ENCODE results near the gene TMEM214.

Gene TMEM214

DNA sequence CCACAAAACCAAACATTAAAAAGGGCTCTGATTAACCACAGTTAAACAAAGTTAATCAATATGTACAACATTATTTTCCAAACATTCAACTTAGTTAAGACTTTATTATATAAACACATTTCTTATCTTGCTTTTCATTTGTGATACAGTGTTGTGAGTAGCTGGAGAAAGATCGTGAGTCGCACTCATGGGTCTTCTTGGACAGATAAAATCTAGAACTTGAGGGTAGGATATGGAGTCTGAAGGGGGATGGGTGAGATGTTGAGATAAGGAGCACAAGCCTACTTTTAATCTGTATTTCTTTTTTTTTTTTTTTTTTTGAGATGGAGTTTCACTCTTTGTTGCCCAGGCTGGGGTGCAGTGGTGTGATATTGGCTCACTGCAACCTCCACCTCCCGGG, 22.6 kb upstream of the TMEM214 start:
- no peak for DNase-seq (ENCODE audit: low spot score)

DNA sequence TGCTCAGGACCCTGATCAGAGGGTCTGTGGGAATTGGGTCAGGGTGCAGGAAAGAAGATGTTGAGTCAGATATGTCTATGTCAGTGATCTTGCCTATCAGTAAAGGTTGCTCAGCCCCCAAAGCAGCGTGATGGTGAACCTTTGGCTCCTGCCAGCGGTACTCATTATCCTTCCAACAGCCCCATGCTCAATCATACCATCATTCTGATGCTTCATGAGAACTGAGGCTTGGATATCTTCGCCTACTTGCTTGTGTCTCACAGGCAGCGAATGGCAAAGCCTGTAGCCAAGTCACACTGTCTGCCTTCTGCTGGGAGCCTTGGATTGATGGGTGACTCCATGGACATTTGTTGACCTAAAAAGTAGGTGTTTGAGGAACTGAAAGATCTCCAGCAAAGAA, 19.0 kb upstream of the TMEM214 start:
- no peak for DNase-seq (ENCODE audit: low spot score)

DNA sequence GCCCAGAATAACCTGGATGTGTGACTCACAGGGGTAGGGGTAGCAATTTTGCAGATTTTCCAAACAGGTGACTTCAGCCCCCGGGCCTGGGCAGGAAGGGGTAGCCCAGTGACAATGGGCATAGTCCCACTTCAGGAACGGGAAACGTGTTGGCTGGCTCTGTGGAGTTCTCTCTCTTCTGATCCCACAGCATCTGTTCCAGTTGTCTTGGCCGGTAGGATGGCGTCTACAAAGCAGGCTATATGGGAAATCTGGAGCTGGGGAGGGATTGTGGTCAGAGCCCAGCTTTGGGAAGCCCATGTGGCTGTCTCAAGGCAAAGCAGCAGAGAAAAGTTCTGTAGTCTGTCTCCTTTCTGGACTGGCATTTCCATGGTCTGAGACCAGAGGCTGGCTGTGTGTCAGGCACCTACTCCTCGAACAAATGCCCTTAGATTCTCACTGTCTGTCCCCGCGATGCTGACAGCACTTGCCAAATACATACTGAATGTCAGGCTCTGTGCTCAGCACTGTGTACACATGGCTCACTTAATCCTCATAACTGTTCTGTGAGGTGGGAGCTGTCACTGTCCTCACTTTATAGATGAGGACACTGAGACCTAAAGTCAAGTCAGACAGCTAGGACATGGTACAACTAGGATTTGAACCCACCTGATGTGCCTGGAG, 17.9 kb upstream of the TMEM214 start:
- no peak for DNase-seq (ENCODE audit: low spot score)

DNA sequence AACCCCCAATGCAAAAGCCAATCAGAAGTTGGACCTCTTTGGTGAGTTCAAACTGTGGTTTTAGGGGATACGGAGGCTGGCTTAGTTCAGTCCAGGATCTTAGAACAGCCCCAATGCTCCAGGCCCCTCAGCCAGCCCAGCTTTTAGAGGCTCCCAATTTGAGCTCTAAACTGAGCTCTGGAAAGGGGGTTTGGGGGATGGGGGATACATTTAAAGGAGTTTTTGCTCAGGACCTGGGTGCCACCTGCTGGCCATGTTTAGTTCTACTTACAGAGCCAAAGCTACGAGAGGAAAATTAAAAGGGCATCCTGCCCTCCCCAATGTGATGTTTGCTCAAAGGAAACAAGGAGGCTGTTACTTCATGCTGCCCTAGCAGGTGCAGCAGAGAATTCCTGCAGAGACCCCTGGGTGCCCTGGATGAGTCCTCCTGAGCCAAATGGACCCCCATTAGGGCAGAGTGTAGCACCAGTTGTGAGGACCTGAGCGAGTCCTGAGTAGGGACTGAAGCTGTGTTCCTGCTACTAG, 15.9 kb upstream of the TMEM214 start:
- DNase-seq (ENCODE audit: low spot score): peak; percentile 68

DNA sequence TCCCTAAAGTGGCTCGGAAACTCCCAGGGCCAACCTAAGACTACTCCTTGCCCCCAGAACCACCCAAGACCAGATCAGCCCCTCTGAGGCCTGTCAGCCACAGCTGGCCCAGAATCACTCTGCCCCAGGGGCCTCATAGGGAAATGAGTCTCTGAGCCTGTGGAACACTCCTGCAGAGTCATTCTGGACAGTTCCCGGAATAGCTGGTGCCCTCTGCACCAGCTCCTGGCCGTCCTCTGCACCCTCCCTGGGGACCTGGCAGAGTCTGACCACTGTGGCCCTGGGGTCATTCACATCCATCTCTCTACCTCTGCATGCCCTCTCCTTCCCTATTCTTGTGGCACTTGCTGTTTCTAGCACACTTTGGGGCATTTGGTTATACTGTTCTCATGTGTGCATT, 14.6 kb upstream of the TMEM214 start:
- no peak for DNase-seq (ENCODE audit: low spot score)

DNA sequence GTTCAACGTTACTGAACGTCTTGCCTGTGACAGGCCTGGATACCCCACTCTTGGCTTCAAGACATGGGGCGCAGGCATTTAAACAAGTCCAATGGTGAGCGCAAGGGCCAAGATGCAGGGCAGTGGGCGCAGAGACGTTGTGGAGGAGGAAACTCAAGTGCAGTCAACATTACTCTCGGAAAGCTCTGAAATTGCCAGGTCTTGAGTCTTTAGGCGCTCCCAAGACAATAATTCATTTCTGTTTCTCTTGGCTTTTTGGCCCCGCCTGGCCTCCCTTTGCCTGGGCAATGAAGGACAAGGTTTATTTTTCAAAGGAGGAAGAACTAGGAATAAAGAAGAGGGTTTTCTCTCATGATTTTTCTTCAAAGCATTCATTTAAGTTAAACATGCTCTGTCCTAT, 13.3 kb upstream of the TMEM214 start:
- DNase-seq (ENCODE audit: low spot score): no peak

DNA sequence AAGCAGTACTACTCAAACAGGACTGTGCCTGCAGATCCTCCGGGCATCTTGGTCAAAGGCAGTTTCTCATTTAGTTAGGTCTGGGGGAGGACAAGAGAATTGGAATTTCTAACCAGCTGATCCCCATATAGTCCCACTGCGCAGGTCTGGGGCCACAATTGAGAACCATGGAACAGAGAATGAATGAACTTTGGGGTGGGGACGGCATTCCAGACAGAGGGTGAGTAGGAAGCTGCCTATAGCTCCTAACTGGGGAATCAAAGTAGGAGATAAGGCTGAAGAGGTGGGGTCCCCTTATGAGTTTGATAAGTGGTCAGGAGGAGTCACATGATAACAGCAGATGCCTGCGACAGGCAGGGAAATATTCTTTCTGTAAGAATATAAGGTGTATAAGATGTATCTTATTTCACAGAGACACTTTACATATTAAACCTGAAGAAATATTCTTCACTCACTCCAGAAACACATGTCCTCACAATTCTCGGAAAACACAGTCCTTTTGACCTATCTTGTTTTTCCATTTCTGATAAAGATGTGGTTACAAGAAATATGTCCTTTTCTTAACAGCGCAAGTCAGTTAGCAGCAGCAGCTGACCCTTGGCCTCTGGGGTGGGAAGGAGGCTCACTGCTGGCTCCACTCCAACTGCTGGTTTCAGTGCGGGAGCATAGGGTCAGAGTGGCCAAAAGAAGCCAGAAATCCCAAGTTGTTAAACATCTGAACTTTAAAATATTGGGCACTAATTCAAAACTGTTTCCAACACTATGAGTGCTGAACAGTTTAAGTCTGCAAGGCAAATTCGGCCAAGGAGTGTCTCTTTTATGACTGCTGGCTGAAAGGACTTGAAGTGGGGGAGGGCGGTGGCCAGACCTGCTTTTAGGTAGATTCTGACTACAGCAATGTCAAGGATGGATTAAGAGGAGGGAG, 12.6 kb upstream of the TMEM214 start:
- DNase-seq (ENCODE audit: low spot score): no peak

DNA sequence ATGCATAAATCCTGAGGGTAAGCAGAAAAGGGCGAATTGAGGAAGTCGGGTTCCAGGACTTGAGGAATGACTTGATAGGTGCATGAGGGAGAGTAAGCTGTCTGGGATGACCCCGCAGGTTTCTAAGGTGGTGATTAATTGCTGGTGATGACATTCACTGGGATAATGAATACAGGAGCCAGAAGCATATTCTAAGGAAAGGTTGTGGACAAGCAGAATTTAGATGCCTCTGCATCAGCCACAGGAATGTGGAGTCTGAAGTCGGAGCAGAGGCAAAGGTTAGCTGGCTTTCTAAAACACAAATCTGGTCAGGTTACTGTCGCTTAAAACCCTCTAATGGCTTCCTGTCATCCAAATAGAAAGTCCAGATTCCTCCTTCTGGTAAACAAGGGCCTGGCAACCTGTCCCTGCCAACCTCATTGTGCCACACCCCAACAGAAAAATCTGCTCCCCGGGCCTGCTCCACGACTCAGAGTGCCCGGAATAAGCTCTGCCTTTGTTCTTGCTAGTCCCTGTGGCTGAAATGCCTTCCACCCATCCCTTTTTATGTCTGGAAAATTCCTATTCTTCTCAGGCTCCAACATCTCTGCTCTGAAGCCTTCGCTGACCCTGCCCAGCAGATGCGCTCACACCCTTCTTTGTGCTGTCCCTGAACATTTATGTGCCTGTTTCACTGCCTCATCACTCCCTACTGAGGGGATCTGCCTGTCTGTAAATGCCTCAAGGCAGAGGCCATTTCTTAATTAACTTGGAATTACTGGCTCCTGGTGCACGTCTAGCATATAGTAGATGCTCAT, 11.3 kb upstream of the TMEM214 start:
- no peak for DNase-seq (ENCODE audit: low spot score)

DNA sequence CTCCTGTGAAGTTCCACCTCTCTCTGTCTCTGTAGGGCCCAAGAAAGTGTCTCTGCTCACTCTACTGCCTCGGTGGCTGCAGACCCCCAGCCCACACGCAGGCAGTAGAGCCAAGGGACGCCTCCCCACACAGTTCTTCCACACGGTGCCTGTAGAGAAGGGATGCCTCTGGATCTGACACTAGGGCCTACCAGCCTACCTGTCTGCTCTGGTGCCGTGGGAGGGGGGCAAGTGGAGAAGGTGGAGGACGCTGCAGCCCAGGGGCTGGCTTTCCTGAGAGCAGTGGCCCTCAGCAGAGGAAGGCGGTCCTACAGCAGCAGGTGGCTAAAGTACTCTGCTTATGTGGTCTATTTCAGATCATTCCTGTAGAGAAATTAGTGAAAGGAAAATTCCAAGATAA, 9.0 kb upstream of the TMEM214 start:
- no peak for DNase-seq (ENCODE audit: low spot score)

DNA sequence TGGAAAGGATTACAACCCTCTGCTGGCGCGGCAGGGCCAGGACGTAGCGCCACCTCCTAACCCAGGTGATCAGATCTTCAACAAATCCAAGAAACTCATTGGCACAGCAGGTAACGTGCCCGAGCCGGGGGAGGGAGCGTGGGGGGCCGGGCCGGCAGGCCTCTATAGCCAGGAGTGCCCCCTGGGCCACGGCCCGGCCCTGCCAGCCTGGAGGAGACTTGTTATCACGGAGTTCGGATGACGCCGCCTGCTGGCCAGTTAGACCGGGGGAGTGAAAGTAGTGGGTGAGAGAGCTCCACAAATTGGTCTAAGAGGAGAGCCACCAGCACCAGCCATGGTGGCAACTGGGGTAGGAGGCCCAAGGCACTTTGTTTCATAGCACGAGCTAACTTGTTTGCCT, 8.6 kb upstream of the TMEM214 start:
- no peak for DNase-seq (ENCODE audit: low spot score)

DNA sequence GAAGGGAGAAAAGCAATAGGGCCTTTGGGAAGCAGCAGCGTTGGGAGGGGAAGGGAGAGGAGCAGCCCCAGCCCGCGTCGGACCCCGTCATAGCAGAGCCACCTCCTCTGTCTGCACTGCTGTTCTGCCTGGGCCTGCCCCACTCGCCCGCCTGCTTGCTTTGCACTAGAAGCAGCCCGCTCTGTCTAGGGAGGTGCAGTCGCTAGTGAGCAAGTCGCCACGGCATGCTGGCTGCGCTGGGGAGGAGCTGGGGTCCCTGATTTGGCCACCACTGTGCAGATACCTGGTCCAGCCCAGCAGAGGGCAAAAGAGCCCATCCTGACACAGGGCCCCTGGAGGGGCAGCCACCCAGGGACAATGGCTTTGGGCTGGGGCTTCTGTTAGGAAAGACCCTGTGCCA, 8.0 kb upstream of the TMEM214 start:
- no peak for DNase-seq (ENCODE audit: low spot score)

DNA sequence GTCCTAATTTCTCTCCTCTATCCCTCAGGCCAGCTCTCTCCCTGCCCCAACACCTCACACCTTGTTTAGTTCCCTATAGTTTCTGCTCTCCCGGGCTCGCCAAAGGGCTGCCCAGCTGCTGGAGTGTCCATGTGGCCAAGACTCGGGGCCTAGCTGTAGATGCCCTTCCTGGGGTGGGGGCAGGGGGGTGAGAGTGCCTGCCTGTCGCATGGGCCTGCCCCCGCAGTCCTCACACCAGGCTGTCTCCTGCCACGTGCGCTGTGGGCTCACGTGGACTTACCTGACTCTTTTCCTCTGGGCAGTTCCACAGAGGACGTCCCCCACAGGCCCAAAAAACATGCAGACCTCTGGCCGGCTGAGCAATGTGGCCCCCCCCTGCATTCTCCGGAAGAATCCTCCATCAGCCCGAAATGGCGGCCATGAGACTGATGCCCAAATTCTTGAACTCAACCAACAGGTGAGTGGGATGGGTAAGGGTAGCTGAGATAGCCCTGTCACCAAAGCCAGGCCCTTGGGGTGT, 7.4 kb upstream of the TMEM214 start:
- DNase-seq (ENCODE audit: low spot score): no peak

DNA sequence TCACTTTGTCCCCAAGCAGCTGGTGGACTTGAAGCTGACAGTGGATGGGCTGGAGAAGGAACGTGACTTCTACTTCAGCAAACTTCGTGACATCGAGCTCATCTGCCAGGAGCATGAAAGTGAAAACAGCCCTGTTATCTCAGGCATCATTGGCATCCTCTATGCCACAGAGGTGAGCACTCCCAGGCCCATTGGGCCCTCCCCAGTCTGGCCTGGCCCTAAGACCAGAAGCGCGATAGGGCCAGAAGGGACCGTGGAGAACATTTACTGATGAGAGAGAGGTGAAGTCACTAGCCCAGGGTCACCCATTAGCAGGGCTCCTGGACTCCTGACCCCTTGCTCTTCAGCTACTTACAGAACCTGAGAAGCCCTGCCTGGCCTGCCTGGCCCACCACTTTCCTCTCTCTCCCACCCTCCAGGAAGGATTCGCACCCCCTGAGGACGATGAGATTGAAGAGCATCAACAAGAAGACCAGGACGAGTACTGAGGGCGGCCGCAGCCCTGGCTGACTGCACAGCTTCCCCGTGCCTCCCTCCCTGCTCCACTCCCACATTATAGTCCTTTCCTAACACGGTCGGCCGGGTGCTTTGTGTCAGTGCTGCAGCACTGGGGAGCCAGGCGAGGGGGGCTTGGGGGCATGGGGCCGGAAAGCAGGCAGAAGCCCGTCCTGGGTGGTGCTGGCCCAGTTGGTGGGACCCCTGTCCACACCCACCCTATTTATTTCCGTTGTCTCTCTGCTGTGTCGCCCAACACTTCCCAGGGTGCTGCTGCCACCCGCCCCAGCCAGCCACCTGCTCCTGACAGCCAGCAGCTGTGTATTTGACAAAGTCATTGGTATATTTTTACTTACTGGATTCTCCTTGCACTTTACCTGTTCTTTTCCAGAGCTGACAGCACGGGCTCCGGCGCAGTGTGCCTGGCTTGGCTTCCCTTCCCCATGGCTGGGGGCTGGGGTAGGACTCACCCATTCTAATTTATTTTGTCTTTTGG, 6.6 kb upstream of the TMEM214 start:
- no peak for DNase-seq (ENCODE audit: low spot score)

DNA sequence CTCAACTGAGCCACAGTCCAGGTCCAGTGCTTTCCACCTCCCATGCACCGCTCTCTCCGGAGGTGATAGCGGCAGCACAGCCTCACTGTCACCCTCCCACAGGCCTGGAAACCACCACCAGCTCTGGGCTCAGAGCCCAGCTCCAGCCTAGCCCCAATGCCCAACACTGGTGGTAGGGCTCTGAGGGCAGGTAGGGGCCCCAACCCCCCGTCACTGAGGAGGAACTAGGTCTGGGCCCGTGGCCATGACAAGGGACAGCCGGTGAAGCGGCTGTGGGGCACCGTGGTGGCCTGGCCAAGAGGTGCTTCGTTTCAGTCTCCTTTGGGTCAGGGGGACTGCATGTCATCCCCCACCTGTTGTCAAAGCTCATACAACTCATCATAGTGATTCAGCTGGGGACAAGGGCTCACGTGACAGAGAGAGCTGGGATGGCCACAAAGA, 5.5 kb upstream of the TMEM214 start:
- no peak for DNase-seq (ENCODE audit: low spot score)

DNA sequence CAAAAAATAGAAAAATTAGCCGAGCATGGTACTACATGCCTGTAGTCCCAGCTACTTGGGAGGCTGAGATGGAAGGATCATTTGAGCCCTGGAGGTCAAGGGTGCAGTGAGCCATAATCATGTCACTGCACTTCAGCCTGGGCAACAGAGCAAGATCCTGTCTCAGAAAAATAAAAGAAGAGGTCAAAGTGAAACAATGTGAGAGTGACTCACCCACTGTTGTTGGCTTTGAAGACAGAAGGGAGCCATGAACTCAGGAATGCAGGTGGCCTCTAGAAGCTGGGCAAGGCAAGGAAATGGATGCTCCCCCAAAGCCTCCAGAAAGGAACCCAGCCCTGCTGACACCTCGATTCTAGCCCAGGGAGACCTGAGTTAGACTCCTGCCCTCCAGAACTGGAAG, 3.7 kb upstream of the TMEM214 start:
- no peak for DNase-seq (ENCODE audit: low spot score)

DNA sequence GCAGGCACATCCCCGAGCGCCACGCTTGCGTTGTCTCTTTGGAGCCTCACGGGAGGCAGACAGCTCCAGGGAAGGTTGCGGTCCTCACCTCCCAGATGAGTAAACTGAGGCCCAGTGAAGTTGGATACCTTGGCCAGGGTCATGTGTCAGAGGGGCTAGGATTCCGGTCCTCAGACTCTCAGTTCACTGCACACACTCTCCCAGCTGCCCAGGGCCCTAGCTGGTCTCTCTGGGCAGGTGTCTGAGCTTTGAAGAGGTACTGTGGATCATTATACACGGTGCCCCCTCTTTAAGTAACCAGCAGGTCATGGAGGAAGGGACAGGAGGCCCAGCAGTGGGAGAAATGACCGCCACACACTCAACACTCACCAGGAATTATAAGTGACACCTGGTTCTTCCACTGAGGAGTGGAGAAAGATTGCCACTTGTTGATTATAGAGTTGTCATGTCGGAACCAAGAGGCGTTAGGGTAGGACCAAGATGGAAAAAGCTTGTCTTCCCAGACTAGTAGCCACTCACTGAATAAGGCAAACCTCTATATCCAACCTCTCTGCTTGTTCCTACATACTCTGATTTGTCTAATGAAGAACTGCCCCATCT, 588 bp downstream of the TMEM214 start:
- DNase-seq (ENCODE audit: low spot score): no peak

DNA sequence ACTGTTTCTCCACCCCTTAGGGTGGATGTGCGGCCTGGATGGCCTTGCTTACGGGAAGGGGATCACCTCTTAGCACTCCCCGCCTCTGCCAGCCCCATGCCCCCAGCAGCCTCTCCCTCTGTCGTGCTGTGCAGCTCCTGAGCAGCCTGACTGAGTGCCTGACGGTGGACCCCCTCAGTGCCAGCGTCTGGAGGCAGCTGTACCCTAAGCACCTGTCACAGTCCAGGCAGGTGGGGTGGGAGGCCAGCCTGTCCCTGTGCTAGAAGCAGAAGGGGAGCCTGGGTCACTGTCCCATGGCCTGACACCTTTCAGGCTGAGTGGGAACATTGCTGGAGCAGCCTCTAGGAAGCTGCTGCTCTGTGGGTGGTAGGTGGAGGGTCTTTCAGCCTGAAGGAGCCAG, 5.2 kb downstream of the TMEM214 start:
- DNase-seq (ENCODE audit: low spot score): no peak

DNA sequence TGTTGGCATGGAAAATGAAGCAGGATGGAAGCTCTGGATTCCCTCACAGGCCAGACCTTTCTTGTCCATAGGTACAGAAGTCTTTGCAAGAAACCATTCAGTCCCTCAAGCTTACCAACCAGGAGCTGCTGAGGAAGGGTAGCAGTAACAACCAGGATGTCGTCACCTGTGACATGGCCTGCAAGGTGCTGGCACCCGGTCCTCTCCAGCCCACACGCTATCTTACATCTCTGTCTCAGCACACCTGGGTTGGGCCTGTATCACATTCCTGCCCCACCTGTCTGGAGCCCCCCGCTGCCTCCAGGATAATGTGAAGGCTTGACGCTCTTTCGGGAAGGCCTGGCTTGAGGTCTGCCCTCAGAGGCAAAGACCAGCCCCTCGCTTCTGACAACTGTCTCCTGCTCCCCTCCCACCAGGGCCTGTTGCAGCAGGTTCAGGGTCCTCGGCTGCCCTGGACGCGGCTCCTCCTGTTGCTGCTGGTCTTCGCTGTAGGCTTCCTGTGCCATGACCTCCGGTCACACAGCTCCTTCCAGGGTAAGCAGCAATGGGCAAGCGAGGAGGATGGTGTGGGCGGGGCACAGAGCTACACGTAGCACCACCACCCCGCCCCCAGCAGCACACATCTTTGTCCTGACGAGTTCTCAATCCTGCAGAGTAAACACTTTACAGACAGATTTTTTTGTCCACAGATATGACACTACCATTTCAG, 6.0 kb downstream of the TMEM214 start:
- DNase-seq (ENCODE audit: low spot score): no peak

DNA sequence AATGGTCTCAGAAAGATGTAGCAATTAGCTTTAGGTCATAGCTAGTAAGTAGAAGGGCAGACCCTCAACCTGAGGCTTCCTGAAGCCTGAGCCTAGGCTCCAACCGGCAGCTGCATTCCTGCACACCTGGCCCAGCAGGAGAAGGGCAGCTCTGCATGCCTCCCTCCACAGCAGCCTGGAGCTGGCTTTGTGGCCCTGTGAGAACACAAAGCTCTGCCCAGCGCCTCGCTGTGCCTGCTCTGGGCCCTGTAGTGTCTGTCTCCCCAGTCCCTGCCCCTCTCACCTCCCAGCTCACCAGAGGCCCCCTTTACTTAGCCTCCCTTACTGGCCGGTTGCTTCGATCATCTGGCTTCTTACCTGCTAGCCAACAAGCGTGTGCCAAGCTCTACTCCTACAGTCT, 6.7 kb downstream of the TMEM214 start:
- no peak for DNase-seq (ENCODE audit: low spot score)

DNA sequence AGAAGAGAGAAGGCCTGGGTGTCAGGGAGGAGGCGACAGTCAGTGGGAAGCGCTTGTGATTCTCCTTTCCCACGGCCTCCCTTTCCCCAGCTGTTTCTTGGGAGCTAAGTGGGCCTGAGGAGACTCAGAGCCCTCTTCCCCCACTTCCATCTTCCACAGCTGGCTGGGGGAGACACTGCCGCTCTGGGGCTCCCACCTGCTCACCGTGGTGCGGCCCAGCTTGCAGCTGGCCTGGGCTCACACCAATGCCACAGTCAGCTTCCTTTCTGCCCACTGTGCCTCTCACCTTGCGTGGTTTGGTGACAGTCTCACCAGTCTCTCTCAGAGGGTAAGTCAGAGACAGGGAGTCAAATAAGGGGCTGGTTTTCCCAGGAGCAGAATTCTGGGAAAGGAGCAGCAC, 7.1 kb downstream of the TMEM214 start:
- no peak for DNase-seq (ENCODE audit: low spot score)

All from hepatic stellate cell (primary cell).